ENCODE results near the gene AKR1C8. TPM values are rescaled to one million over a fixed set of nuclear protein-coding genes. Genes with fewer than 3 reads are reported as not detected.

Gene AKR1C8
- total and polyA plus RNA-seq, 2 of the 13 experiments (the other 11 are each of a cell fraction or from before 2014, with no cell fraction given), result 0.12 TPM; not detected in 1

GRCh38 chr10:5146920-5147254 is 38.1 kb downstream of the AKR1C8 start (continued):
- TF ChIP-seq RERE (CRISPR knock-in tag; IDR thresholded peaks at IDR 0.05; ENCODE audit: low read depth) (no peak), HIVEP1 (CRISPR knock-in tag; IDR thresholded peaks at IDR 0.05) (no peak), SRY (CRISPR knock-in tag; IDR thresholded peaks at IDR 0.05) (0 out of 2 replicates have a peak, but pooled peaks have one; percentile 12), USF2 (IDR thresholded peaks at IDR 0.05; ENCODE audit: low read depth, low read length) (no peak), USF2 (CRISPR knock-in tag; IDR thresholded peaks at IDR 0.05; ENCODE audit: borderline replicate concordance) (no peak), ARHGAP35 (CRISPR knock-in tag; IDR thresholded peaks at IDR 0.05; ENCODE audit: borderline replicate concordance) (0 out of 2 replicates have a peak, but pooled peaks have one; percentile 74), ZNF766 (CRISPR knock-in tag; IDR thresholded peaks at IDR 0.05; ENCODE audit: borderline replicate concordance) (no peak), CSRNP1 (CRISPR knock-in tag; IDR thresholded peaks at IDR 0.05) (peak; percentile 54; the same call in 1 of the 2 replicates)

Measured in HepG2 (cell line).